GM12801 (cell line): ENCODE data around the gene NHEJ1.

Experiments
- TF ChIP-seq, protein P1 (sequence below): IDR thresholded peaks from one replicate; pipeline ENCODE4 v1.5.1; 2011; ENCODE audit warnings: control low read depth; ENCODE audit not compliant: insufficient read length; ENCODE audit errors: extremely low read depth

NHEJ1 gene

DNA sequence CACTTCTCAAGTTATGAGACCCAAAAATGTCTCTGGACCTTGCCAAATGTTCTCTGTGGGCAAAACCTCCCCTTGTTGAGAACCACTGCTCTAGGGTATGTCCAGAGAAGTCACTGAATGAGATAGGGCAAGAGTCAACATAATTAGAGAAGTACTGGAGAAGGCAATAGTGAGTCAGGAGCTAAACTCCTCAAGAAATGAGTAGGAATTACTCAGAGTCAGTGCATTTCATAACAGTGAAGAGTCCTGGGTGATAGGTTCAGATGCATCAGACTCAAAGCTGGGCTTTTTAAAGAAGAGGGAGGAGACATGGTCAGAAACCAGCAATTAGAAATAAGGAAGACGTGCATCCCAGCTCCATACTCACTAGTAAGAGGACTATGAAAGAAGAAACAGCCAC is 61.3 kb downstream of the NHEJ1 start:
- TF ChIP-seq, protein P1, sequence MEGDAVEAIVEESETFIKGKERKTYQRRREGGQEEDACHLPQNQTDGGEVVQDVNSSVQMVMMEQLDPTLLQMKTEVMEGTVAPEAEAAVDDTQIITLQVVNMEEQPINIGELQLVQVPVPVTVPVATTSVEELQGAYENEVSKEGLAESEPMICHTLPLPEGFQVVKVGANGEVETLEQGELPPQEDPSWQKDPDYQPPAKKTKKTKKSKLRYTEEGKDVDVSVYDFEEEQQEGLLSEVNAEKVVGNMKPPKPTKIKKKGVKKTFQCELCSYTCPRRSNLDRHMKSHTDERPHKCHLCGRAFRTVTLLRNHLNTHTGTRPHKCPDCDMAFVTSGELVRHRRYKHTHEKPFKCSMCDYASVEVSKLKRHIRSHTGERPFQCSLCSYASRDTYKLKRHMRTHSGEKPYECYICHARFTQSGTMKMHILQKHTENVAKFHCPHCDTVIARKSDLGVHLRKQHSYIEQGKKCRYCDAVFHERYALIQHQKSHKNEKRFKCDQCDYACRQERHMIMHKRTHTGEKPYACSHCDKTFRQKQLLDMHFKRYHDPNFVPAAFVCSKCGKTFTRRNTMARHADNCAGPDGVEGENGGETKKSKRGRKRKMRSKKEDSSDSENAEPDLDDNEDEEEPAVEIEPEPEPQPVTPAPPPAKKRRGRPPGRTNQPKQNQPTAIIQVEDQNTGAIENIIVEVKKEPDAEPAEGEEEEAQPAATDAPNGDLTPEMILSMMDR, result no peak

DNA sequence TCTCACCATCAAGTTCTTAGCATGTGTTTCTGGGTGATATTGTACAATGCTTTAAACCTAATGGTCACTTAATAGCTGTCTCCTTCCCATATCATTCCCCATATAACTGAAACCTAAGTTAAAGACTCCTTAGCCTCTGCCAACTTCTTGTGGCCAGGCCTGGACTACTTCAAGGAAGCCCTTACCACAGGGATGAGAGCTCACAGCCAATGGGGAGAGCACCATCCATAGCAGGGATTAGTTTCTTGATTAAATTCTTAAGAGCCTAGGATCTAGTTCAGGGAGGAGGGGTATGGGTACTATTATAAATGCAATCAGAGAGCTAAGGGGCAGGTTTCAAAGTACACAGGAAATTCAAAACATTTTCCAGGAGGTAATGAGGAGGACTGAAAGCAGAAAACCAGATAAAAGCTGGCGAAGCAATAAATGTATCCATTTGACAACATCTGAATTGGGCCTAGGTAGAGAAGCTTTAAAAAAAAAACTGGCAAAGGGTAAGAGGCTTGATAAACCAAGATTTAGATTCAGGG is 65.1 kb downstream of the NHEJ1 start:
- TF ChIP-seq, protein P1, result no peak

DNA sequence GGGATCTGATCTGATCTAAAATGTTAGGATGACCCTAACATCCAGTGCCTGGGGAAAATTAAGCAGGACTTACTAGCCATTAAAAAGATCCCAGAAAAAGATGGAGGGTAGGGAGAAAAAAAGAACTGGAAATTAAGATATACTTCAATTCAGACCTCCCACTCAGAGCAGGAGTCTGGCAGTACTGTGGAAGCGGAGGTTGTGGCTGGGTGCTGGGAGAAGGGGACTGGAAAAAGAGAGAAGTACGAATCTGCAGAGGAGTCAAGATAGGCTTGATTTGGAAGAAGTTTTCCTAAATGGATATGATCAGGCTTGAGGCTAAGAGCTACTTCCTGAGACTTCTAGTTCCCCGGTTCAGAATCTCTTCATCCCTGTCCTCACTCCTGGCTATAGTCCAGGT is 66.4 kb downstream of the NHEJ1 start:
- TF ChIP-seq, protein P1, result no peak

DNA sequence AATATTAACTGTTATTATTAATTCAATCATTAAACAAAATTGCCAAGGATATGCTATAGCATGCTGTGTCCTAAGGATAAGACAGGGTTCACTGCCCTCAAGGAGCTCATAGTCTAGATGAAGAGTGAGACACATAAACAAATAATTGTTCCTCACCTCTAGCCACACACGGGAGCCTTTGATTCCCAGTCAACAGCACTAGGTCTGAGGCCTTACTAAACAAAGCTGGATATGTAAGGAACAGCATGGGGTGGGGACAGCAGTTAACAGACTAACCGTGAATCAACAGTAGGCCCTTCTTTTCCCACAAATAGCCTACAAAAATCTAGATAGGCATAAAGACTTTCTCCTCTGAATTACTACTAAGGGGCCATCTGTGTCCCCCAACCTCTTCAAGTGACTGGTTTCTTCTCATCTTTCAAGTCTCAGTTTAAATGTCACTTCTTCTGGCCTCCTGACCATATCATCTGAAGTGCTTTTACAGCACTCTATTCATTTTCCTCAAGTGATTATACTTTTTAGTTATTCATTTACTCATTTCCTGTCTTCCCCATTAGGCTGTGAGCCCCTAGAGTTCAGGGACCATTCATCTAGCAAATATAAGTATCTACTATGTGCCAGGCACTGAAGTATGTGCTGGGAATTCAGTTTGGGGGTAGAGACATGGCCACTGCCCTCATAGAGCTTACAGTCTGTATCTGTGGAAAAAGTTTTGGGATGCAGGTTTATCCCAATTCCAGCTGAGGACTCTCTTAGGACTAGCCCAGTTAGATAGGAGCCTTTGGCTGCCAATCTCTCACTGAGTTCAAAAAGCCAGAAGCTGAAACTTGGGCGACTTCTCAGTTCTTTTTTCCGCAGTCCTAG is 69.9 kb downstream of the NHEJ1 start:
- TF ChIP-seq, protein P1, result no peak

DNA sequence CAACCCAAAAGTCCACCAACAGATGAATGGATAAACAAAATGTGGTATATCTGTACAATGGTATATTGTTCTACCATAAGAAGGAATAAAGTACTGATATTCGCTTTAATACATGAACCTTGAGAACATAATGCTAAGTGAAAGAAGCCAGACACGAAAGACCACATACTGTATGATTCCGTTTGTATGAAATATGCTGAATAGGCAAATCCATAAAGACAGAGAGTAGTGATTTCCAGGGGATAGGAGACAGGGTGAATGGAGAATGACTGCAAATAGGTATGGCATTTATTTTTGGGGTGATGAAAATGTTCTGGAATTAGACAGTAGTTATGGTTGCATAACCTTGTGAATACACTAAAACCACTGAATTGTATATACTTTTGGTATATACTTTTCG is 71.3 kb downstream of the NHEJ1 start:
- TF ChIP-seq, protein P1, result no peak

DNA sequence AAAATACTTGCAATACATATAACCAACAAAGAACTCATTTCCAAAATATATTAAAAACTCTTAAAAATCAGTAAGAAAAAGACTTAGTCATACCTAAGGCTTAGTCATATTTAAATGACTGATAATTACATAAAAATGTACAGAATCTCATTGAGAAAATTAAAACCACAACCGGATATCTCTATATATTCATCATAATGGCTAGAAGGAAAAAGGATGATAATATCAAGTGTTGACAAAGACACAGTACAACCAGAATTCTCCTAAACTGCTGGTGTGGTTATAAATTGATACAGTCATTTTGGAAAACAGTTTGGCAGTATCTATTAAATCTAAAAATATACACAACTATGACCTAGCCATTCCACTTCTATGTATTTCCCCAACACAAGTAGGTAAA is 72.8 kb downstream of the NHEJ1 start:
- TF ChIP-seq, protein P1, result no peak

DNA sequence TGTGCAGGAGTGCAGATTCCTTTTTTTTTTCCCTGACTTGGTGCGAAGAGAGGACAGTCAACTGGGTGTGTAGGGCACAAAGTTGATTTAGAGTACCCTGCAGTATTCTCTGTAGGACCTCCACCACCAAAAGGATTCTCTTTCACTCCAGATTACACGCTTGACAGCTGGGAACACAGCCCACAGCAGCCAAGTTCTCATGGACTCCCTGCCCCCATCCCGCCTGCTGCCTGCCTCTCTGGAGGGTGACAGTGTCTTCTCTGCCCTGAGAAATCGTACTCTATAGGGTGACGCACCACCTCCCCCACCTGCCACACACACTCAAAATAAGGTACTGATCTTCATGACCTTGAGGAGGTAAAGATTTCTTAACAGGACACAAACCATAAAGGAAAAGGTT is 73.3 kb downstream of the NHEJ1 start:
- TF ChIP-seq, protein P1, result no peak
